Sigmoid colon (tissue), 3 donors: ENCODE measurements around the gene CCPG1.

Experiments
- CTCF ChIP-seq, 4 experiments: fragments of 450-650 bp in 3 of 4; fragments of 200-600 bp in 1 of 4; IDR thresholded peaks; one replicate each; pipeline ENCODE4 v1.5.1; 2016 to 2019; ENCODE audit warnings: antibody characterized with exemption in 4 of 4, mild to moderate bottlenecking in 3 of 4, moderate library complexity in 2 of 4
- POLR2A ChIP-seq, 2 donors: fragments of 450-650 bp; IDR thresholded peaks; one replicate each; pipeline ENCODE4 v1.6.1; 2016; ENCODE audit warnings: antibody characterized with exemption in 2 of 2, mild to moderate bottlenecking in 2 of 2, moderate library complexity in 2 of 2

DNA sequence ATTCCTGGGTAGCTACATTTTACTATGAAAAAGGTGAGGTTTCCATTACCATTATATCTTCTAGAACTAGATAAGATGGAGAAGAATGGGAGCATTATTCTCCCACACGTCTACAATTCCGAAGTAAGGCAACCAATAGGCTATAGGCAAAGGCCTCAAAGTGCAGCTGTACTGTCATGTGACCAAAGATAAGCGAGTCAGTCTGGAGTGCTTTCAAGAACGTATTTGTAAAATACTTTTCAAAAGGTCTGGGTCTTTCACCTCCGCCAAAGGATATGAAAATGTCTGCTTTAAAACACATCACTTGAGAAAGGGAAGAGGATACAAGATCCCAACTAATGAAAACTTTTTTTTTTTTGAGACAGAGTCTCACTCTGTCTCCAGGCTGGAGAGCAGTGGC lies 9.9 kb downstream of the CCPG1 start:
- TF ChIP-seq POLR2A (IDR thresholded peaks at IDR 0.05): no peak
- no peak for TF ChIP-seq CTCF (IDR thresholded peaks at IDR 0.05)
